Measurements from ENCODE around the gene NCS1.

NCS1 gene

GRCh38 chr9:130283539-130284248 lies 111.5 kb downstream of the NCS1 start:
- Histone ChIP-seq H3K9me3 (ENCODE audit: insufficient read depth, low read length) (no peaks in the 10 kb centered on the region), H3K27me3 (ENCODE audit: low read depth, low read length) (peaks cover 17% of the 10 kb centered on the region)
- TF ChIP-seq EZH2phosphoT487 (IDR thresholded peaks at IDR 0.05; ENCODE audit: low read depth) = no peak
- no peak for TF ChIP-seq CTCF (IDR thresholded peaks at IDR 0.05; ENCODE audit: low read depth, low read length)

GRCh38 chr9:130284249-130284625 lies 112.0 kb downstream of the NCS1 start:
- no peaks in the 10 kb centered on the region for H3K36me3 ChIP-seq (replicated peaks; ENCODE audit: low read depth, low read length)
- peaks cover 17% of the 10 kb centered on the region for H3K27me3 ChIP-seq (ENCODE audit: low read depth, low read length)
- no peak for TF ChIP-seq CTCF (IDR thresholded peaks at IDR 0.05; ENCODE audit: low read depth, low read length)
- no peak for TF ChIP-seq EZH2phosphoT487 (IDR thresholded peaks at IDR 0.05; ENCODE audit: low read depth)
- no peaks in the 10 kb centered on the region for H3K79me2 ChIP-seq (ENCODE audit: low read length)
- H3K4me1 ChIP-seq (ENCODE audit: low read length) = no peaks in the 10 kb centered on the region
- H3K27ac ChIP-seq (ENCODE audit: low read length) = no peak overlapping the region
- no peak overlapping the region for H3K4me2 ChIP-seq (ENCODE audit: low read length)
- H3K9ac ChIP-seq (ENCODE audit: low read length) = no peak overlapping the region
- no peak overlapping the region for H2AFZ ChIP-seq (ENCODE audit: low read depth, low read length)
- H3K4me3 ChIP-seq (ENCODE audit: low read length) = no peak overlapping the region
- H4K20me1 ChIP-seq (ENCODE audit: insufficient read depth, low read length) = no peaks in the 10 kb centered on the region
- no peaks in the 10 kb centered on the region for H3K9me3 ChIP-seq (ENCODE audit: insufficient read depth, low read length)

More at GRCh38 chr9:130283539-130284248, 111.5 kb downstream of the NCS1 start:
- Histone ChIP-seq H3K4me2 (ENCODE audit: low read length) (no peak overlapping the region), H3K4me1 (ENCODE audit: low read length) (no peaks in the 10 kb centered on the region), H3K36me3 (replicated peaks; ENCODE audit: low read depth, low read length) (no peaks in the 10 kb centered on the region), H4K20me1 (ENCODE audit: insufficient read depth, low read length) (no peaks in the 10 kb centered on the region), H2AFZ (ENCODE audit: low read depth, low read length) (no peak overlapping the region), H3K27ac (ENCODE audit: low read length) (no peak overlapping the region), H3K4me3 (ENCODE audit: low read length) (no peak overlapping the region), H3K79me2 (ENCODE audit: low read length) (no peaks in the 10 kb centered on the region), H3K9ac (ENCODE audit: low read length) (no peak overlapping the region)

GRCh38 chr9:130284690-130285089 lies 112.5 kb downstream of the NCS1 start:
- H3K9ac ChIP-seq (ENCODE audit: low read length) = no peak overlapping the region
- no peak overlapping the region for H2AFZ ChIP-seq (ENCODE audit: low read depth, low read length)
- no peak overlapping the region for H3K4me2 ChIP-seq (ENCODE audit: low read length)
- no peaks in the 10 kb centered on the region for H3K79me2 ChIP-seq (ENCODE audit: low read length)
- no peak for TF ChIP-seq EZH2phosphoT487 (IDR thresholded peaks at IDR 0.05; ENCODE audit: low read depth)
- no peak overlapping the region for H3K4me3 ChIP-seq (ENCODE audit: low read length)
- H3K27ac ChIP-seq (ENCODE audit: low read length) = no peak overlapping the region
- no peaks in the 10 kb centered on the region for H3K36me3 ChIP-seq (replicated peaks; ENCODE audit: low read depth, low read length)
- H3K27me3 ChIP-seq (ENCODE audit: low read depth, low read length) = peaks cover 20% of the 10 kb centered on the region
- no peaks in the 10 kb centered on the region for H3K4me1 ChIP-seq (ENCODE audit: low read length)
- H4K20me1 ChIP-seq (ENCODE audit: insufficient read depth, low read length) = no peaks in the 10 kb centered on the region
- no peaks in the 10 kb centered on the region for H3K9me3 ChIP-seq (ENCODE audit: insufficient read depth, low read length)

GRCh38 chr9:130285271-130285670 lies 113.1 kb downstream of the NCS1 start:
- H3K4me3 ChIP-seq (ENCODE audit: low read length) = no peak overlapping the region
- no peaks in the 10 kb centered on the region for H4K20me1 ChIP-seq (ENCODE audit: insufficient read depth, low read length)
- no peak overlapping the region for H3K9ac ChIP-seq (ENCODE audit: low read length)
- H3K36me3 ChIP-seq (replicated peaks; ENCODE audit: low read depth, low read length) = no peaks in the 10 kb centered on the region
- H3K79me2 ChIP-seq (ENCODE audit: low read length) = no peaks in the 10 kb centered on the region
- H3K27ac ChIP-seq (ENCODE audit: low read length) = no peak overlapping the region
- H3K27me3 ChIP-seq (ENCODE audit: low read depth, low read length) = peaks cover 26% of the 10 kb centered on the region
- no peak overlapping the region for H2AFZ ChIP-seq (ENCODE audit: low read depth, low read length)
- no peaks in the 10 kb centered on the region for H3K9me3 ChIP-seq (ENCODE audit: insufficient read depth, low read length)
- TF ChIP-seq CTCF (IDR thresholded peaks at IDR 0.05; ENCODE audit: low read depth, low read length) (no peak), EZH2phosphoT487 (IDR thresholded peaks at IDR 0.05; ENCODE audit: low read depth) (no peak)
- H3K4me1 ChIP-seq (ENCODE audit: low read length) = no peaks in the 10 kb centered on the region
- no peak overlapping the region for H3K4me2 ChIP-seq (ENCODE audit: low read length)
